Cardiac muscle cell (in vitro differentiated cells and primary cell): Measurements from ENCODE around the gene PRKAR1B. TPM values are rescaled to one million over a fixed set of nuclear protein-coding genes. Genes with fewer than 3 reads are reported as not detected.

Source experiments
- DNase-seq, 2 donors: peaks; one replicate each; pipeline versions ENCODE4 v3.0.0 to v3.0.0-alpha.2; 2010 to 2017; ENCODE audit warnings: low read depth in 1 of 2, low spot score in 1 of 2
- H3K27ac ChIP-seq: fragments of 200-600 bp; sonication (generic); 2 replicates; pipeline ENCODE4 v1.5.1; 2016
- H3K27me3 ChIP-seq: fragments of 200-600 bp; sonication (generic); 2 replicates; pipeline ENCODE4 v1.6.0; 2016; ENCODE audit warnings: control low read depth
- H3K36me3 ChIP-seq: fragments of 200-600 bp; sonication (generic); 2 replicates; pipeline ENCODE4 v1.5.1; 2016; ENCODE audit warnings: control low read depth
- H3K4me1 ChIP-seq: fragments of 200-600 bp; sonication (generic); 2 replicates; pipeline ENCODE4 v1.8.1; 2017; ENCODE audit warnings: low read depth, mild to moderate bottlenecking, mixed run types
- H3K4me3 ChIP-seq: fragments of 200-600 bp; sonication (generic); 2 replicates; pipeline ENCODE4 v1.5.1; 2016; ENCODE audit warnings: mild to moderate bottlenecking
- H3K9me3 ChIP-seq: fragments of 200-600 bp; sonication (generic); 2 replicates; pipeline ENCODE4 v1.5.1; 2017; ENCODE audit warnings: low read depth, mild to moderate bottlenecking, control low read depth
- CTCF ChIP-seq: IDR thresholded peaks from 2 replicates; pipeline ENCODE4 v1.5.1; 2012; ENCODE audit warnings: low read depth, mild to moderate bottlenecking, low read length
- polyA plus RNA-seq: library from polyadenylated mRNA; unstranded; fragments of >200 nt; fragmentation: Nextera tagmentation; extraction: Ambion mirVana; gene quantifications from 2 replicates; pipeline ENCODE4 v1.2.1, GENCODE V29; 2016
- total RNA-seq: library from RNA; depleted of rRNA; stranded (reverse); fragments of >200 nt; gene quantifications from 2 replicates; pipeline ENCODE4 v1.2.3, GENCODE V29; 2016

PRKAR1B gene
- total and polyA plus RNA-seq, 2 experiments from 2014 or later = 32.8 to 40.2 TPM

- Histone ChIP-seq H3K36me3 (no peaks in the 10 kb centered on the region), H3K27me3 (no peaks in the 10 kb centered on the region), H3K27ac (no peak overlapping the region), H3K4me3 (no peak overlapping the region), H3K4me1 (no peaks in the 10 kb centered on the region), H3K9me3 (no peaks in the 10 kb centered on the region)
- DNase-seq = peak in 1 of 2 donors; percentile 32
- no peak for TF ChIP-seq CTCF
Observed at GRCh38 chr7:721619-722248, 5.3 kb downstream of the PRKAR1B start.

GRCh38 chr7:716636-717035, 10.4 kb downstream of the PRKAR1B start:
- H3K4me1 ChIP-seq = no peaks in the 10 kb centered on the region
- H3K4me3 ChIP-seq = no peak overlapping the region
- no peaks in the 10 kb centered on the region for H3K36me3 ChIP-seq
- H3K27me3 ChIP-seq = no peaks in the 10 kb centered on the region
- TF ChIP-seq CTCF = no peak
- no peaks in the 10 kb centered on the region for H3K9me3 ChIP-seq
- no peak for DNase-seq
- H3K27ac ChIP-seq = no peak overlapping the region

GRCh38 chr7:716222-716621, 10.9 kb downstream of the PRKAR1B start:
- no peak for TF ChIP-seq CTCF
- Histone ChIP-seq H3K27ac (no peak overlapping the region), H3K4me3 (no peak overlapping the region), H3K9me3 (no peaks in the 10 kb centered on the region), H3K27me3 (no peaks in the 10 kb centered on the region), H3K36me3 (no peaks in the 10 kb centered on the region), H3K4me1 (no peaks in the 10 kb centered on the region)
- DNase-seq = no peak

- Histone ChIP-seq H3K36me3 (no peaks in the 10 kb centered on the region), H3K27ac (no peak overlapping the region), H3K9me3 (no peaks in the 10 kb centered on the region), H3K4me3 (no peak overlapping the region), H3K4me1 (no peaks in the 10 kb centered on the region), H3K27me3 (no peaks in the 10 kb centered on the region)
- DNase-seq = no peak
- TF ChIP-seq CTCF = no peak
Observed at GRCh38 chr7:714251-714671, 12.8 kb downstream of the PRKAR1B start.

GRCh38 chr7:713488-714230, 13.4 kb downstream of the PRKAR1B start:
- Histone ChIP-seq H3K27ac (no peak overlapping the region), H3K9me3 (no peaks in the 10 kb centered on the region), H3K36me3 (no peaks in the 10 kb centered on the region), H3K4me1 (no peaks in the 10 kb centered on the region), H3K27me3 (no peaks in the 10 kb centered on the region), H3K4me3 (no peak overlapping the region)
- DNase-seq = no peak
- TF ChIP-seq CTCF = no peak
